Ascending aorta (tissue), 2 donors: ENCODE data around the gene PTN. TPM values are rescaled to one million over a fixed set of nuclear protein-coding genes. Genes with fewer than 3 reads are reported as not detected.

Experiments
- DNase-seq, 2 donors: peaks; one replicate each; pipeline ENCODE4 v3.0.0-alpha.2; 2019; ENCODE audit warnings: low spot score in 2 of 2
- H3K27ac ChIP-seq, 2 donors: fragments of 200-600 bp; sonication (generic); one replicate each; pipeline ENCODE4 v1.5.1; 2016 to 2017; ENCODE audit warnings: mild to moderate bottlenecking in 1 of 2
- H3K27me3 ChIP-seq: fragments of 200-600 bp; sonication (generic); one replicate; pipeline ENCODE4 v1.5.1; 2017
- H3K36me3 ChIP-seq, 2 donors: fragments of 200-600 bp; sonication (generic); one replicate each; pipeline ENCODE4 v1.5.1; 2016
- H3K4me1 ChIP-seq, 2 donors: fragments of 200-600 bp; sonication (generic); one replicate each; pipeline ENCODE4 v1.5.1; 2016 to 2017; ENCODE audit warnings: mild to moderate bottlenecking in 1 of 2
- H3K4me3 ChIP-seq, 2 donors: fragments of 200-600 bp; sonication (generic); one replicate each; pipeline ENCODE4 v1.5.1; 2016 to 2017; ENCODE audit warnings: mild to moderate bottlenecking in 1 of 2
- H3K9me3 ChIP-seq, 2 donors: fragments of 200-600 bp; sonication (generic); one replicate each; pipeline ENCODE4 v1.5.1; 2016
- CTCF ChIP-seq, 3 experiments: fragments of 200-600 bp in 2 of 3; fragments of 450-650 bp in 1 of 3; sonication (generic) in 2 of 3; IDR thresholded peaks; one replicate each; pipeline ENCODE4 v1.5.1; 2016 to 2019; ENCODE audit warnings: antibody characterized with exemption in 3 of 3, mild to moderate bottlenecking in 1 of 3, moderate library complexity in 1 of 3
- intact Hi-C: fragments of 100-400 bp; cut with DNase I; formaldehyde crosslinking; loops from one replicate; pipeline ENCODE4 v1.15.1; 2023
- total RNA-seq: library from RNA; depleted of rRNA; stranded (reverse); fragments of >200 nt; gene quantifications from one replicate; pipeline ENCODE4 v1.1.0, GENCODE V29; 2016

PTN gene
- total RNA-seq, 1 donor from 2014 or later: 10.4 TPM

GRCh38 chr7:137213744-137214143, 129.8 kb downstream of the PTN start:
- no peak overlapping the region for H3K27ac ChIP-seq
- H3K27me3 ChIP-seq: no peaks in the 10 kb centered on the region
- no peaks in the 10 kb centered on the region for H3K4me1 ChIP-seq
- no peaks in the 10 kb centered on the region for H3K36me3 ChIP-seq
- H3K9me3 ChIP-seq: no peaks in the 10 kb centered on the region
- TF ChIP-seq CTCF (IDR thresholded peaks at IDR 0.05): no peak
- H3K4me3 ChIP-seq: no peak overlapping the region
- intact Hi-C loops: no loop called here
- no peak for DNase-seq

GRCh38 chr7:137209151-137209817, 134.2 kb downstream of the PTN start:
- intact Hi-C loops: no loop called here
- no peak for TF ChIP-seq CTCF (IDR thresholded peaks at IDR 0.05)
- no peaks in the 10 kb centered on the region for H3K36me3 ChIP-seq
- H3K4me1 ChIP-seq: no peaks in the 10 kb centered on the region
- no peak overlapping the region for H3K4me3 ChIP-seq
- no peak overlapping the region for H3K27ac ChIP-seq
- no peaks in the 10 kb centered on the region for H3K27me3 ChIP-seq
- H3K9me3 ChIP-seq: no peaks in the 10 kb centered on the region
- DNase-seq: no peak

- H3K9me3 ChIP-seq: no peaks in the 10 kb centered on the region
- no peak overlapping the region for H3K27ac ChIP-seq
- TF ChIP-seq CTCF (IDR thresholded peaks at IDR 0.05): no peak
- intact Hi-C loops: no loop called here
- H3K27me3 ChIP-seq: no peaks in the 10 kb centered on the region
- H3K36me3 ChIP-seq: no peaks in the 10 kb centered on the region
- H3K4me3 ChIP-seq: no peak overlapping the region
- H3K4me1 ChIP-seq: no peaks in the 10 kb centered on the region
- no peak for DNase-seq
These were observed 136.8 kb downstream of the PTN start for GRCh38 chr7:137206770-137207169.

- no peaks in the 10 kb centered on the region for H3K27me3 ChIP-seq
- DNase-seq: no peak
- no peak overlapping the region for H3K27ac ChIP-seq
- no peaks in the 10 kb centered on the region for H3K9me3 ChIP-seq
- intact Hi-C loops: no loop called here
- no peaks in the 10 kb centered on the region for H3K36me3 ChIP-seq
- H3K4me3 ChIP-seq: no peak overlapping the region
- TF ChIP-seq CTCF (IDR thresholded peaks at IDR 0.05): no peak
- H3K4me1 ChIP-seq: no peaks in the 10 kb centered on the region
These were observed 139.3 kb downstream of the PTN start for GRCh38 chr7:137204246-137204645.

GRCh38 chr7:137203351-137203750, 140.2 kb downstream of the PTN start:
- no peak for DNase-seq
- intact Hi-C loops: no loop called here
- no peaks in the 10 kb centered on the region for H3K27me3 ChIP-seq
- TF ChIP-seq CTCF (IDR thresholded peaks at IDR 0.05): no peak
- H3K36me3 ChIP-seq: no peaks in the 10 kb centered on the region
- H3K9me3 ChIP-seq: no peaks in the 10 kb centered on the region
- no peak overlapping the region for H3K4me3 ChIP-seq
- H3K27ac ChIP-seq: no peak overlapping the region
- no peaks in the 10 kb centered on the region for H3K4me1 ChIP-seq

- intact Hi-C loops: no loop called here
- Histone ChIP-seq H3K36me3 (no peaks in the 10 kb centered on the region), H3K9me3 (no peaks in the 10 kb centered on the region), H3K27ac (no peak overlapping the region), H3K4me3 (no peak overlapping the region), H3K27me3 (no peaks in the 10 kb centered on the region), H3K4me1 (no peaks in the 10 kb centered on the region)
- TF ChIP-seq CTCF (IDR thresholded peaks at IDR 0.05): no peak
- no peak for DNase-seq
These were observed 146.9 kb downstream of the PTN start for GRCh38 chr7:137196648-137197047.
